Stomach (tissue), 9 donors: Measurements from ENCODE around the gene ITGA3. TPM values are rescaled to one million over a fixed set of nuclear protein-coding genes. Genes with fewer than 3 reads are reported as not detected.
A peak's percentile ranks its signal among the peaks of the same experiment; 100 is the strongest.
"Not testable (repeated sequence)": the region's sequence is repeated elsewhere in the genome, so short reads cannot be mapped to it uniquely, and the experiment has no call there.

ENCODE experiments used
- DNase-seq, 2 donors: peaks; one replicate each; pipeline versions ENCODE4 v3.0.0 to v3.0.0-alpha.2; 2013 to 2019
- H3K27ac ChIP-seq, 5 donors: fragments of 200-600 bp in 4 of 5; sonication (generic) in 4 of 5; one replicate each; pipeline ENCODE4 v1.5.1; 2013 to 2019; ENCODE audit warnings: mild to moderate bottlenecking in 1 of 5, moderate library complexity in 1 of 5
- H3K27me3 ChIP-seq, 3 donors: fragments of 200-600 bp; sonication (generic); one replicate each; pipeline ENCODE4 v1.5.1; 2017 to 2019; ENCODE audit warnings: mixed run types in 1 of 3
- H3K36me3 ChIP-seq, 4 donors: fragments of 200-600 bp; sonication (generic); 1 replicate in 3 of 4; 2 replicates in 1 of 4; pipeline ENCODE4 v1.5.1; 2016 to 2019
- H3K4me1 ChIP-seq, 4 donors: fragments of 200-600 bp; sonication (generic); one replicate each; pipeline ENCODE4 v1.5.1; 2016 to 2019
- H3K4me3 ChIP-seq, 4 donors: fragments of 200-600 bp; sonication (generic) in 3 of 4; one replicate each; pipeline ENCODE4 v1.5.1; 2016 to 2019; ENCODE audit warnings: mild to moderate bottlenecking in 1 of 4
- H3K9me3 ChIP-seq, 4 donors: fragments of 200-600 bp; sonication (generic); one replicate each; pipeline ENCODE4 v1.5.1; 2016 to 2019
- CTCF ChIP-seq, 7 experiments: fragments of 450-650 bp in 4 of 7; fragments of 200-600 bp in 3 of 7; sonication (generic) in 3 of 7; IDR thresholded peaks; one replicate each; pipeline ENCODE4 v1.5.1; 2016 to 2019; ENCODE audit warnings: antibody characterized with exemption in 7 of 7, control low read depth in 2 of 7, mild to moderate bottlenecking in 1 of 7
- EP300 ChIP-seq: sonication (generic); formaldehyde crosslinking; IDR thresholded peaks from one replicate; pipeline ENCODE4 v1.6.1; 2017; ENCODE audit warnings: antibody characterized with exemption
- POLR2A ChIP-seq, 4 donors: fragments of 450-650 bp; IDR thresholded peaks; one replicate each; pipeline ENCODE4 v1.6.1; 2016; ENCODE audit warnings: antibody characterized with exemption in 4 of 4, control low read depth in 2 of 4, mild to moderate bottlenecking in 1 of 4, moderate library complexity in 1 of 4
- POLR2AphosphoS5 ChIP-seq, 3 donors: sonication (generic); formaldehyde crosslinking; IDR thresholded peaks; one replicate each; pipeline ENCODE4 v1.6.1; 2016; ENCODE audit warnings: antibody characterized with exemption in 3 of 3
- WGBS, 5 donors: extraction: QIAGEN DNeasy Blood & Tissue Kit in 3 of 5; methylation state at CpG; one replicate each; pipeline versions ENCODE4 v1.1.5 to v1.1.7; 2013 to 2018; 5-methylcytosine and 5-hydroxymethylcytosine counted together
- intact Hi-C: fragments of 100-400 bp; cut with DNase I; formaldehyde crosslinking; loops from one replicate; pipeline ENCODE4 v1.15.1; 2023; ENCODE audit warnings: low total_unique reads
- polyA plus RNA-seq, 3 donors: library from polyadenylated mRNA; stranded (reverse); fragments of 200-250 nt; gene quantifications; one replicate each; pipeline ENCODE4 v1.2.3, GENCODE V29; 2013
- total RNA-seq, 5 donors: library from RNA; depleted of rRNA; stranded (reverse); fragments of >200 nt; gene quantifications; one replicate each; pipeline versions ENCODE4 v1.1.0 to v1.2.3, GENCODE V29; 2014 to 2016
- donor health status: healthy with polysubstance abuse.
- donor health status: Bipolar disorder and iron deficiency.
- donor health status: healthy.

The ITGA3 gene
- total and polyA plus RNA-seq, 8 donors = 6.9 to 698 (median 73.9) TPM

- DNase-seq = no peak
- Histone ChIP-seq H3K27me3 (no peaks in the 10 kb centered on the region), H3K4me3 (no peak overlapping the region), H3K9me3 (no peaks in the 10 kb centered on the region), H3K27ac (peak overlapping the region in 4 of 5 donors; percentile 49 to 75 (median 69)), H3K4me1 (peaks cover 35 to 59% (median 47%) of the 10 kb centered on the region in 4 donors), H3K36me3 (no peaks in the 10 kb centered on the region)
- 44 to 59% (median 55%) methylated on average over 8 to 11 of the region's 11 CpGs for WGBS, 5 donors
- TF ChIP-seq CTCF (IDR thresholded peaks at IDR 0.05) (no peak), EP300 (no peak), POLR2A (IDR thresholded peaks at IDR 0.05) (no peak), POLR2AphosphoS5 (IDR thresholded peaks at IDR 0.05) (no peak)
- intact Hi-C loops = no loop called here
These were observed 19.3 kb upstream of the ITGA3 start for GRCh38 chr17:50036455-50037261.

GRCh38 chr17:50037321-50038107, 18.4 kb upstream of the ITGA3 start:
- H3K4me3 ChIP-seq = no peak overlapping the region
- H3K9me3 ChIP-seq = no peaks in the 10 kb centered on the region
- no peaks in the 10 kb centered on the region for H3K27me3 ChIP-seq
- DNase-seq = peak; percentile 56 to 81
- peak overlapping the region in 4 of 5 donors; percentile 49 to 75 (median 69) for H3K27ac ChIP-seq
- intact Hi-C loops = no loop called here
- no peaks in the 10 kb centered on the region for H3K36me3 ChIP-seq
- TF ChIP-seq POLR2A (IDR thresholded peaks at IDR 0.05) = no peak
- peak in 2 of 3 donors; percentile 44 to 75 for TF ChIP-seq POLR2AphosphoS5 (IDR thresholded peaks at IDR 0.05)
- TF ChIP-seq EP300 = no peak
- no peak for TF ChIP-seq CTCF (IDR thresholded peaks at IDR 0.05)
- peaks cover 35 to 57% (median 46%) of the 10 kb centered on the region in 4 donors for H3K4me1 ChIP-seq
- 42 to 66% (median 44%) methylated on average over 9 to 14 of the region's 14 CpGs for WGBS, 5 donors

GRCh38 chr17:50039058-50039457, 16.9 kb upstream of the ITGA3 start:
- no peak overlapping the region for H3K27ac ChIP-seq
- no peaks in the 10 kb centered on the region for H3K36me3 ChIP-seq
- TF ChIP-seq EP300 (no peak), POLR2AphosphoS5 (IDR thresholded peaks at IDR 0.05) (no peak), POLR2A (IDR thresholded peaks at IDR 0.05) (no peak), CTCF (IDR thresholded peaks at IDR 0.05) (no peak)
- intact Hi-C loops = no loop called here
- WGBS, 5 donors = 63 to 91% (median 83%) methylated on average over 4 of the region's 4 CpGs
- H3K9me3 ChIP-seq = no peaks in the 10 kb centered on the region
- H3K4me3 ChIP-seq = no peak overlapping the region
- DNase-seq = no peak
- no peaks in the 10 kb centered on the region for H3K27me3 ChIP-seq
- peaks cover 43 to 50% (median 47%) of the 10 kb centered on the region in 4 donors for H3K4me1 ChIP-seq

- DNase-seq, H3K27me3 ChIP-seq, intact Hi-C loops, H3K27ac ChIP-seq, H3K36me3 ChIP-seq, H3K9me3 ChIP-seq, H3K4me3 ChIP-seq: not testable (repeated sequence)
- 90 to 95% (median 93%) methylated on average over 5 of the region's 5 CpGs for WGBS, 5 donors
- H3K4me1 ChIP-seq = peaks cover 34 to 48% (median 36%) of the 10 kb centered on the region in 4 donors
These were observed 15.4 kb upstream of the ITGA3 start for GRCh38 chr17:50040496-50040895.
